SK-N-SH treated with all-trans-retinoic acid at 6 μM for 48 hours (cell line): Measurements from ENCODE around the gene DGCR2.

Experiments used
- ATAC-seq: fragments of 200-7000 bp; cut with Tn5 transposase; 3 replicates; pipeline ENCODE4 v1.9.1; 2020; ENCODE audit warnings: mild to moderate bottlenecking, moderate library complexity
- ARNTL ChIP-seq: fragments of 450-650 bp; formaldehyde crosslinking; IDR thresholded peaks from 2 replicates; pipeline ENCODE4 v1.5.0; 2020; ENCODE audit warnings: low read depth, mild to moderate bottlenecking, moderate library complexity, borderline replicate concordance
- CSDC2 ChIP-seq: fragments of 250-450 bp; sonication (Bioruptor Pico); IDR thresholded peaks from 2 replicates; pipeline ENCODE4 v1.5.0; 2020; ENCODE audit warnings: mild to moderate bottlenecking, moderate library complexity
- ESRRG ChIP-seq: fragments of 250-450 bp; sonication (Bioruptor Pico); IDR thresholded peaks from 2 replicates; pipeline ENCODE4 v1.6.1; 2021; ENCODE audit warnings: mild to moderate bottlenecking
- GLIS3 ChIP-seq: fragments of 250-450 bp; sonication (Bioruptor Pico); IDR thresholded peaks from 2 replicates; pipeline ENCODE4 v1.5.0; 2020; ENCODE audit warnings: mild to moderate bottlenecking, moderate library complexity
- OSR1 ChIP-seq: fragments of 250-450 bp; sonication (Bioruptor Pico); IDR thresholded peaks from 2 replicates; pipeline ENCODE4 v1.8.0; 2022; ENCODE audit warnings: moderate library complexity, mild to moderate bottlenecking, inconsistent platforms
- PPARA ChIP-seq: fragments of 250-450 bp; sonication (Bioruptor Pico); IDR thresholded peaks from 2 replicates; pipeline ENCODE4 v1.5.0; 2020; ENCODE audit warnings: mild to moderate bottlenecking, borderline replicate concordance
- SNAI2 ChIP-seq: fragments of 250-450 bp; sonication (Bioruptor Pico); IDR thresholded peaks from 2 replicates; pipeline ENCODE4 v1.5.0; 2020; ENCODE audit warnings: mild to moderate bottlenecking, moderate library complexity
- TCF4 ChIP-seq: fragments of 250-450 bp; sonication (Bioruptor Pico); IDR thresholded peaks from 2 replicates; pipeline ENCODE4 v1.8.0; 2021; ENCODE audit warnings: mild to moderate bottlenecking, moderate library complexity, borderline replicate concordance
- TOX ChIP-seq: fragments of 250-450 bp; sonication (Bioruptor Pico); IDR thresholded peaks from 2 replicates; pipeline ENCODE4 v1.8.0; 2021; ENCODE audit warnings: mild to moderate bottlenecking, moderate library complexity, borderline replicate concordance
- ZC3H10 ChIP-seq: fragments of 250-450 bp; sonication (Bioruptor Pico); IDR thresholded peaks from 2 replicates; pipeline ENCODE4 v1.5.1; 2021; ENCODE audit warnings: mild to moderate bottlenecking, moderate library complexity
- ZFP3 ChIP-seq: fragments of 250-450 bp; sonication (Bioruptor Pico); IDR thresholded peaks from 2 replicates; pipeline ENCODE4 v1.5.0; 2020; ENCODE audit warnings: mild to moderate bottlenecking, moderate library complexity
- ZFP30 ChIP-seq: fragments of 450-650 bp; formaldehyde crosslinking; IDR thresholded peaks from 2 replicates; pipeline ENCODE4 v1.5.0; 2022; ENCODE audit warnings: mild to moderate bottlenecking, moderate library complexity
- ZNF565 ChIP-seq: fragments of 450-650 bp; formaldehyde crosslinking; conservative IDR thresholded peaks from 2 replicates; pipeline ENCODE4 v1.5.0; 2020; ENCODE audit warnings: low read depth, mild to moderate bottlenecking, moderate library complexity
- ZNF70 ChIP-seq: fragments of 450-650 bp; formaldehyde crosslinking; IDR thresholded peaks from 2 replicates; pipeline ENCODE4 v1.5.0; 2020; ENCODE audit warnings: mild to moderate bottlenecking, moderate library complexity
- ZNF8 ChIP-seq: fragments of 450-650 bp; formaldehyde crosslinking; IDR thresholded peaks from 2 replicates; pipeline ENCODE4 v1.5.0; 2020; ENCODE audit warnings: mild to moderate bottlenecking, moderate library complexity
- TF ChIP-seq, protein P1 (sequence below): fragments of 250-450 bp; sonication (Bioruptor Pico); IDR thresholded peaks from 2 replicates; pipeline ENCODE4 v1.5.0; 2020; ENCODE audit warnings: mild to moderate bottlenecking, moderate library complexity
- TF ChIP-seq, protein P2 (sequence below): fragments of 250-450 bp; sonication (Bioruptor Pico); IDR thresholded peaks from 2 replicates; pipeline ENCODE4 v1.5.1; 2020; ENCODE audit warnings: low read depth, mild to moderate bottlenecking, moderate library complexity
- TF ChIP-seq, protein P3 (sequence below): fragments of 250-450 bp; sonication (Bioruptor Pico); IDR thresholded peaks from 2 replicates; pipeline ENCODE4 v1.8.0; 2021; ENCODE audit warnings: low read depth, mild to moderate bottlenecking, moderate library complexity, borderline replicate concordance

The DGCR2 gene

DNA sequence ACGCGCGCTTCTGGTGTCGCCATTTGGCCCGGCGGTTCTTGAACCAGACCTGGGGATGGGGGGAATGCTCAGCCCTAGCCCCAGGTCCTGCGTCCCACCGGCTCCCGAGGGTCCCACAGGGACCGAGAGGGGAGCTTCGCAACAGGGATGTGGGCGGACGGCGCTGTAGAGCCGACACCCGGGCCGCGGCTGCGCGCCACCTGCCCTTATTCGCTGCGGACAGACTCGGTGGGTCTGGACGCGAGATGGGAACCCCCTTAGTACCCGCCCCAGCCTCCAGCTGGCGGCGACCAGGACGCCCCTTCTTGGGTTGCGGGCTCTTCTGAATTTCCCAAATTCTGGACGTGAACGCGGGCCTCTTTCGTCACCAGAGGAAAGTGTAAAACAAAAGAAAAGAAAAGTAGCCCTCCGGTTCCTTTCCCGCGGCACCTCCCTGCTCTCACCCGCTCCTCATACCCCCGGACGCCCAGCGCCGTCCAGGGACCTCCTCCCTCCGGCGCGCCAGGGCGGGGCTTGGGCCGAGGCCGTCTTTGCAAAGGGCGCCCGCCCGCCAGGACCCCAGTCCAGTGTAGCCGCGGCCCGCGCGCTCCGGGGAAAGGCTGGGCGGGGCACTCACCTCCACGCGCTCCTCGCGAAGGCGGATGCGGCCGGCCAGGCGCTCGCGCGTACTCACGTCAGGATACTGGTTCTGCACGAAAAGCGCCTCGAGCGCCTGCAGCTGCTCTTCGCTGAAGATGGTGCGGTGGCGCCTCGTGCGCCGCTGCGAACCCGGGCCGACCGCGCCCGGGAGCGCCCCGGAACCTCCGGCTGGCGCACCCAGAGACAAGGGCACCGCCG, 27.1 kb upstream of the DGCR2 start:
- TF ChIP-seq ZNF8 (CRISPR knock-in tag) (no peak), TOX (no peak), SNAI2 (no peak)

DNA sequence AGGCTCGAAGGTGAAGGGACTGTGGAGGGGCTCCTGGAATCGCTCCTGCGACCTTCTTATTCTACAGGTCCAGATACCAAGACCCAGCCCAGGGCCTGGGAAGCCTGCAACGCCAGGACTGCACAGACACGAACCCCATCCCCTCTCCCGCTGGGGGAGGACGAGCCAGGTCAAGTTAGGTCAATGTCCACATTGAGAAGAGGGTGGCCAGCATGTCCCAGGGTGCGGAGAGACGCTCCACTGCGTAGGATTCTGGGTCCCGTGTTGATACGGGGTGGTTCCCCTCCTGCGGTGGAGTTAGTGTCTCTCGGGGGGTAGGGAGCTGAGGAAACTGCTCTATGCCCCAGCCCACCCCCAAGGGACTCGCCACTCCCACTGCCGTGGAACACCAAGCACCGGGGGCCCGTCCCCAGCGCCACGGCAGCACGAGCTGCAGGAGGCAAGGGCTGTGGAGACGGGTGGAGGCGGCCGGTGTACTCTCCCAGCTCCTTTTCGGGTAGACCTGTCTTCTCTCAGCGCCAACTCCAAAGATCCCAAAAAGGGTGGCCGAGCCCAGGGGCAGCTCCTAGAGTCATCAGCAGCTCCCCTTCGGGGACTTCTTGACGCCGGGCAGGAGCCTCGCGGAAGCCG, 26.3 kb upstream of the DGCR2 start:
- ATAC-seq: no peak
- TF ChIP-seq GLIS3 (CRISPR knock-in tag): no peak
- no peak for TF ChIP-seq ZC3H10 (CRISPR knock-in tag)
- TF ChIP-seq ESRRG: no peak
- TF ChIP-seq ZFP30 (CRISPR knock-in tag): no peak
- TF ChIP-seq OSR1: no peak
- TF ChIP-seq TOX: no peak
- TF ChIP-seq, protein P1, sequence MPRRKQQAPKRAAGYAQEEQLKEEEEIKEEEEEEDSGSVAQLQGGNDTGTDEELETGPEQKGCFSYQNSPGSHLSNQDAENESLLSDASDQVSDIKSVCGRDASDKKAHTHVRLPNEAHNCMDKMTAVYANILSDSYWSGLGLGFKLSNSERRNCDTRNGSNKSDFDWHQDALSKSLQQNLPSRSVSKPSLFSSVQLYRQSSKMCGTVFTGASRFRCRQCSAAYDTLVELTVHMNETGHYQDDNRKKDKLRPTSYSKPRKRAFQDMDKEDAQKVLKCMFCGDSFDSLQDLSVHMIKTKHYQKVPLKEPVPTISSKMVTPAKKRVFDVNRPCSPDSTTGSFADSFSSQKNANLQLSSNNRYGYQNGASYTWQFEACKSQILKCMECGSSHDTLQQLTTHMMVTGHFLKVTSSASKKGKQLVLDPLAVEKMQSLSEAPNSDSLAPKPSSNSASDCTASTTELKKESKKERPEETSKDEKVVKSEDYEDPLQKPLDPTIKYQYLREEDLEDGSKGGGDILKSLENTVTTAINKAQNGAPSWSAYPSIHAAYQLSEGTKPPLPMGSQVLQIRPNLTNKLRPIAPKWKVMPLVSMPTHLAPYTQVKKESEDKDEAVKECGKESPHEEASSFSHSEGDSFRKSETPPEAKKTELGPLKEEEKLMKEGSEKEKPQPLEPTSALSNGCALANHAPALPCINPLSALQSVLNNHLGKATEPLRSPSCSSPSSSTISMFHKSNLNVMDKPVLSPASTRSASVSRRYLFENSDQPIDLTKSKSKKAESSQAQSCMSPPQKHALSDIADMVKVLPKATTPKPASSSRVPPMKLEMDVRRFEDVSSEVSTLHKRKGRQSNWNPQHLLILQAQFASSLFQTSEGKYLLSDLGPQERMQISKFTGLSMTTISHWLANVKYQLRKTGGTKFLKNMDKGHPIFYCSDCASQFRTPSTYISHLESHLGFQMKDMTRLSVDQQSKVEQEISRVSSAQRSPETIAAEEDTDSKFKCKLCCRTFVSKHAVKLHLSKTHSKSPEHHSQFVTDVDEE (CRISPR knock-in tag): no peak
- TF ChIP-seq ZNF70 (CRISPR knock-in tag): no peak
- TF ChIP-seq PPARA (CRISPR knock-in tag): no peak
- TF ChIP-seq, protein P2, sequence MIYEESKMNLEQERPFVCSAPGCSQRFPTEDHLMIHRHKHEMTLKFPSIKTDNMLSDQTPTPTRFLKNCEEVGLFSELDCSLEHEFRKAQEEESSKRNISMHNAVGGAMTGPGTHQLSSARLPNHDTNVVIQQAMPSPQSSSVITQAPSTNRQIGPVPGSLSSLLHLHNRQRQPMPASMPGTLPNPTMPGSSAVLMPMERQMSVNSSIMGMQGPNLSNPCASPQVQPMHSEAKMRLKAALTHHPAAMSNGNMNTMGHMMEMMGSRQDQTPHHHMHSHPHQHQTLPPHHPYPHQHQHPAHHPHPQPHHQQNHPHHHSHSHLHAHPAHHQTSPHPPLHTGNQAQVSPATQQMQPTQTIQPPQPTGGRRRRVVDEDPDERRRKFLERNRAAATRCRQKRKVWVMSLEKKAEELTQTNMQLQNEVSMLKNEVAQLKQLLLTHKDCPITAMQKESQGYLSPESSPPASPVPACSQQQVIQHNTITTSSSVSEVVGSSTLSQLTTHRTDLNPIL (CRISPR knock-in tag): no peak
- TF ChIP-seq ARNTL (CRISPR knock-in tag): no peak
- no peak for TF ChIP-seq ZFP3 (CRISPR knock-in tag)
- no peak for TF ChIP-seq ZNF565
- TF ChIP-seq TCF4: no peak
- TF ChIP-seq, protein P3, sequence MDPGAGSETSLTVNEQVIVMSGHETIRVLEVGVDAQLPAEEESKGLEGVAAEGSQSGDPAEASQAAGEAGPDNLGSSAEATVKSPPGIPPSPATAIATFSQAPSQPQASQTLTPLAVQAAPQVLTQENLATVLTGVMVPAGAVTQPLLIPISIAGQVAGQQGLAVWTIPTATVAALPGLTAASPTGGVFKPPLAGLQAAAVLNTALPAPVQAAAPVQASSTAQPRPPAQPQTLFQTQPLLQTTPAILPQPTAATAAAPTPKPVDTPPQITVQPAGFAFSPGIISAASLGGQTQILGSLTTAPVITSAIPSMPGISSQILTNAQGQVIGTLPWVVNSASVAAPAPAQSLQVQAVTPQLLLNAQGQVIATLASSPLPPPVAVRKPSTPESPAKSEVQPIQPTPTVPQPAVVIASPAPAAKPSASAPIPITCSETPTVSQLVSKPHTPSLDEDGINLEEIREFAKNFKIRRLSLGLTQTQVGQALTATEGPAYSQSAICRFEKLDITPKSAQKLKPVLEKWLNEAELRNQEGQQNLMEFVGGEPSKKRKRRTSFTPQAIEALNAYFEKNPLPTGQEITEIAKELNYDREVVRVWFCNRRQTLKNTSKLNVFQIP (CRISPR knock-in tag): no peak
- no peak for TF ChIP-seq ZNF8 (CRISPR knock-in tag)

More for the DNA sequence above, 27.1 kb upstream of the DGCR2 start:
- no peak for ATAC-seq

DNA sequence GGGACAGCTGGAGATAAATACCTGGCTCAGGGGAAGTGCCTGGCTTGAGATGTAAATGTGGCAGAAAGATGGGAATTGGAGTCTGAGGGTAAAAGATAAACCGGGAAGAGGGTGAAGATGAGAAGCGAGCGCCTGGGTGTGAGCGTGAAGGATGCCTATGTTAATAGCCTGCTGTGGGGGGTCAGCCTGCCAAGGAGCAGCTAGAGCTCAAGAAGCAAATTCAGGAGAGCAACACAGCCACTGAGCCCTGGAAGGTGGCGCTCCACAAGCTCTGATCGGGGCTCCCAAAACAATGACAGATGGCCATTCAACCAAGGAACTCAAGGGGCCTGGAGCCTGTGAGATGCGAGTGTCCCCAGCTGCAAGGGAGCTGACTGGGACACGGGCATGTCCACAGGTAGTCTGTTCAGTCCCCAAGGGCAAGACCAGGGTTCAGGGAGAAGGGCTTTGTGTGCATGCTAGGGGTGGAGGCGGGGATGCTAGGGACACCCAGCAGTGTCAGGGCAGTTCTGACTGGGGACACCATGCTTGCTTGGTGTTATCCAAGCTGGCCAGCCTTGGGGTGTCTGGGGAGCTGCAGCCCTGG, 25.1 kb upstream of the DGCR2 start:
- no peak for ATAC-seq
- TF ChIP-seq, protein P1 (CRISPR knock-in tag): no peak

DNA sequence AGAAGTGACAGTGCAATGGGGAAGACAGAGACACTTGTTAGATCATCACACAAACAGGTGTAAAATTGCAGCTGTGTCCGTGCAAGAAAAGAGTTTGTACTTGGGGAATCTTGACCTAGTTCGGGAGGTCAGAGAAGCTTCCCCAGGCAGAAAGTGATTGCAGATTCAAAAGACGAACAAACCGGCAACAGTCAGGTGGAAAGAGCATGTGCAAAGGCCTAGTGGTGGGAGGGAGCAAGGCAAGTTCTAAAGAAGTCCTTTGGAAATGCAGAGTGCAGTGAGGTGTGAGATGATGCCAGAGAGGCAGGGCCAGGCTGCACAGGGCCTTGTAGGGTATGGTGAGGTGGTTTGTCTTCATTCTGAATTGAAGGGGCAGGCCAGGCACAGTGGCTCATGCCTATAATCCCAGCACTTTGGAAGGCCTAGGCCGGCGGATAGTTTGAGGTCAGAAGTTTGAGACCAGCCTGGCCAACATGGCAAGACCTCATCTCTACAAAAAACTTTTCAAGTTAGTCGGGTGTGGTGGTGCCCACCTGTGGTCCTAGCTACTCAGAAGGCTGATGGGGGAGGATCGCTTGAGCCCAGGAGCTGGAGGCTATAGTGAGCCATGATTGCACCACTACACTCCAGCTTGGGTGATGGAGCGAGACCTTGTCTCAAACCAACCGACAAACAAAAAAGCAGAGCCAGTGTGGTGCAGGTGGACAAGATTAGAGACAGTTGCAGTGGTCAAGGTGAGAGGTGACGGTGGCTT, 24.2 kb upstream of the DGCR2 start:
- ATAC-seq: no peak
- TF ChIP-seq ESRRG: no peak
- TF ChIP-seq CSDC2 (CRISPR knock-in tag): no peak
- TF ChIP-seq ZFP3 (CRISPR knock-in tag): no peak
